Loucy (cell line): ENCODE data around the gene CACFD1.

ENCODE experiments used
- H2AFZ ChIP-seq: fragments of 200-600 bp; sonication (generic); 2 replicates; pipeline ENCODE4 v1.6.0; 2016; ENCODE audit warnings: antibody characterized with exemption, mild to moderate bottlenecking, low read length, moderate library complexity
- H3F3A ChIP-seq: fragments of 200-600 bp; 2 replicates; pipeline ENCODE4 v1.6.0; 2016; ENCODE audit warnings: antibody characterized with exemption, low read depth, mild to moderate bottlenecking
- H3K27me3 ChIP-seq: fragments of 200-600 bp; sonication (generic); 2 replicates; pipeline ENCODE4 v1.6.1; 2014; ENCODE audit warnings: low read length, mild to moderate bottlenecking; ENCODE audit not compliant: insufficient read depth, poor library complexity, severe bottlenecking
- H3K36me3 ChIP-seq: fragments of 200-600 bp; sonication (generic); 2 replicates; pipeline ENCODE4 v1.6.1; 2016; ENCODE audit warnings: low read length; ENCODE audit not compliant: insufficient read depth
- H3K4me1 ChIP-seq: fragments of 200-600 bp; sonication (generic); 2 replicates; pipeline ENCODE4 v1.5.1; 2014; ENCODE audit warnings: low read length, mild to moderate bottlenecking; ENCODE audit not compliant: insufficient read depth, poor library complexity, severe bottlenecking
- H3K4me2 ChIP-seq: fragments of 200-600 bp; sonication (generic); 2 replicates; pipeline ENCODE4 v1.6.0; 2014; ENCODE audit warnings: antibody characterized with exemption, low read length, low read depth, mild to moderate bottlenecking; ENCODE audit not compliant: poor library complexity, severe bottlenecking
- H3K4me3 ChIP-seq: fragments of 200-600 bp; sonication (generic); 2 replicates; pipeline ENCODE4 v1.5.1; 2014; ENCODE audit warnings: low read length, mild to moderate bottlenecking, mixed read lengths; ENCODE audit not compliant: poor library complexity, severe bottlenecking
- H3K79me2 ChIP-seq: fragments of 200-600 bp; sonication (generic); 2 replicates; pipeline ENCODE4 v1.6.1; 2014; ENCODE audit warnings: low read length; ENCODE audit not compliant: insufficient read depth
- H3K9ac ChIP-seq: fragments of 200-600 bp; sonication (generic); 2 replicates; pipeline ENCODE4 v1.6.0; 2014; ENCODE audit warnings: mild to moderate bottlenecking, low read depth, low read length, moderate library complexity; ENCODE audit not compliant: poor library complexity, severe bottlenecking
- H3K9me2 ChIP-seq: fragments of 200-600 bp; sonication (generic); replicated peaks from 2 replicates; pipeline ENCODE4 v1.6.1; 2016; ENCODE audit warnings: low read depth, low read length, mixed read lengths
- H3K9me3 ChIP-seq: fragments of 200-600 bp; sonication (generic); 2 replicates; pipeline ENCODE4 v1.6.1; 2014; ENCODE audit warnings: mild to moderate bottlenecking, antibody characterized with exemption, low read length, low read depth; ENCODE audit not compliant: insufficient read depth
- H4K20me1 ChIP-seq: fragments of 200-600 bp; sonication (generic); 2 replicates; pipeline ENCODE4 v1.6.0; 2014; ENCODE audit warnings: antibody characterized with exemption, low read length, mild to moderate bottlenecking; ENCODE audit not compliant: insufficient read depth, poor library complexity, severe bottlenecking
- CTCF ChIP-seq: fragments of 200-600 bp; sonication (generic); conservative IDR thresholded peaks from 2 replicates; pipeline ENCODE4 v1.5.1; 2014; ENCODE audit warnings: mild to moderate bottlenecking, antibody characterized with exemption, low read length
- EZH2phosphoT487 ChIP-seq: fragments of 200-600 bp; IDR thresholded peaks from 2 replicates; pipeline ENCODE4 v1.6.1; 2018; ENCODE audit warnings: antibody characterized with exemption, mild to moderate bottlenecking, moderate library complexity, borderline replicate concordance

CACFD1 gene

GRCh38 chr9:133470988-133471387, 11.2 kb downstream of the CACFD1 start:
- H3K4me3 ChIP-seq = no peak overlapping the region
- H3K4me2 ChIP-seq = no peak overlapping the region
- H2AFZ ChIP-seq = no peak overlapping the region
- no peaks in the 10 kb centered on the region for H3K27me3 ChIP-seq
- H4K20me1 ChIP-seq = no peaks in the 10 kb centered on the region
- H3F3A ChIP-seq = peaks cover 12% of the 10 kb centered on the region
- no peaks in the 10 kb centered on the region for H3K9me2 ChIP-seq
- H3K4me1 ChIP-seq = peaks cover 35% of the 10 kb centered on the region
- H3K9me3 ChIP-seq = no peaks in the 10 kb centered on the region
- peaks cover 6% of the 10 kb centered on the region; the same call in 1 of the 2 replicates for H3K79me2 ChIP-seq
- H3K36me3 ChIP-seq = no peaks in the 10 kb centered on the region
- TF ChIP-seq CTCF = no peak
- TF ChIP-seq EZH2phosphoT487 = no peak
- no peak overlapping the region for H3K9ac ChIP-seq

GRCh38 chr9:133471551-133472276, 11.9 kb downstream of the CACFD1 start:
- no peak overlapping the region for H3K9ac ChIP-seq
- TF ChIP-seq CTCF = no peak
- TF ChIP-seq EZH2phosphoT487 = no peak
- H3K36me3 ChIP-seq = no peaks in the 10 kb centered on the region

GRCh38 chr9:133472277-133472645, 12.5 kb downstream of the CACFD1 start:
- Histone ChIP-seq H3K4me1 (peaks cover 43% of the 10 kb centered on the region), H2AFZ (no peak overlapping the region), H3F3A (peaks cover 12% of the 10 kb centered on the region), H3K36me3 (no peaks in the 10 kb centered on the region), H3K27me3 (no peaks in the 10 kb centered on the region), H3K4me3 (no peak overlapping the region), H4K20me1 (no peaks in the 10 kb centered on the region), H3K4me2 (no peak overlapping the region), H3K9me2 (no peaks in the 10 kb centered on the region), H3K9me3 (no peaks in the 10 kb centered on the region), H3K79me2 (peaks cover 19% of the 10 kb centered on the region), H3K9ac (peak overlapping the region; percentile 57)
- TF ChIP-seq CTCF (no peak), EZH2phosphoT487 (no peak)

More at GRCh38 chr9:133471551-133472276, 11.9 kb downstream of the CACFD1 start:
- Histone ChIP-seq H3K9me2 (no peaks in the 10 kb centered on the region), H4K20me1 (no peaks in the 10 kb centered on the region), H2AFZ (no peak overlapping the region), H3F3A (peaks cover 12% of the 10 kb centered on the region), H3K27me3 (no peaks in the 10 kb centered on the region), H3K4me3 (no peak overlapping the region), H3K9me3 (no peaks in the 10 kb centered on the region), H3K79me2 (peaks cover 13% of the 10 kb centered on the region; the same call in 1 of the 2 replicates), H3K4me2 (no peak overlapping the region), H3K4me1 (peaks cover 43% of the 10 kb centered on the region)
